Erythroblast (primary cell): ENCODE results near the gene MN1.

ENCODE experiments used
- GATA1 ChIP-seq: IDR thresholded peaks from 2 replicates; pipeline ENCODE4 v1.6.1; 2011; ENCODE audit warnings: low read depth, mild to moderate bottlenecking, control low read depth, low read length, moderate library complexity
- POLR2A ChIP-seq: IDR thresholded peaks from 2 replicates; pipeline ENCODE4 v1.6.1; 2011; ENCODE audit warnings: mild to moderate bottlenecking, low read length

DNA sequence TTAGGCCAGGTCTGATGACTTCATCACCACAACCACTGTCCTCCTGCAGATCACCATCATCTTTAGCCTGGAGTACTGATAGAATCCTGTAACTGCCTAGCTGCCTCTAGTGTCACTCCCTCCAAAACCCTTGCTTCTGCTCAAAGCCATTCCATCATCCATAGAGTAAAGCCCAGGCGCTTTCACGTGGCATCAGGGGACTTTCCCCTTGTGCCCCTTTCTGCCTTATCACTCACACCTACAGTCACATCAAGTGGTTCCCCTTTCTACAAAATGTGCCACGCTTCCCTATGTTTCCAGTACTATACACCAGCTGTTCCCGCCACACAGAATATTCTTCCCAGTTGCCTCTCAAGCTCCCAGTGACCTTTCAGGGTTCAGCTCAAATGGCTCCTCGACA is 75.9 kb downstream of the MN1 start:
- no peak for TF ChIP-seq POLR2A
- no peak for TF ChIP-seq GATA1
